ENCODE results near the gene MPND.

Gene MPND

DNA sequence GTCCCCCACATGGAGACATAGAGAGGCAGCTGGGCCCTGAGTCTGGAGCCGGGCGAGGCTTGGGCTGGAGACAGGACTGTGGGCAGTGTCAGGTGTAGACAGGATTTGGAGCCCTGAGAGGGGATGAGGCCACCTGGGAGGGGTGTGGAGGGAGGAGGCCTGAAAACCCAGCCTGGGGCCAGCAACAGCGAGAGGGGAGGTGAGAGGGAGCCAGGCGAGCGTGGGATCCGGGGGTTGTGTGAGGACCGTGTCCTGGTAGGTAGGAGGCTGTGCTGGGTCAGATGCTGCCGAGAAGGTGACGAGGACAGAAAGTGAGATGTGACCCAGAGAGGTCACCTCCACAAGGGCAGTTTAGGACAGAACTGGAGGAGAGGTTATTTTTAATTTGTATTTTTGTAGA is 7.4 kb downstream of the MPND start:
- no peak for DNase-seq

DNA sequence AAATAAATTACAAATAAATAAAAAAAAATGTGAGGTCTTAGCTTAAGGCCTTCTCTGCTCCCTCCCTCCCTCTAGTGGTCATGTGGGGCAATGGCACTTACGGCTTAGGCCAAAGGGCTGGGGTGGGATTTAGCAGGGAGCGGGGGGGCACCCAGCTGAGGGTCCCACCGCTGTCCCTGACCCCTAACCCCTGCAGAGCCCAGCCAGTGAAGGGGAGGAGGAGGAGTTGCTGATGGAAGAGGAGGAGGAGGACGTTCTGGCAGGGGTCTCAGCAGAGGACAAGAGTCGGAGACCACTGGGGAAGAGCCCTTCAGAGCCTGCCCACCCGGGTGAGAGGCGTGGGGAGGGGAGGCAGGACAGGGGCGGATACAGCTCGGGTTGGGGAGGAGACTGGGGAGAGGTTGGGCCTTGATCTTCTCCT is 9.3 kb downstream of the MPND start:
- DNase-seq: peak; percentile 74

DNA sequence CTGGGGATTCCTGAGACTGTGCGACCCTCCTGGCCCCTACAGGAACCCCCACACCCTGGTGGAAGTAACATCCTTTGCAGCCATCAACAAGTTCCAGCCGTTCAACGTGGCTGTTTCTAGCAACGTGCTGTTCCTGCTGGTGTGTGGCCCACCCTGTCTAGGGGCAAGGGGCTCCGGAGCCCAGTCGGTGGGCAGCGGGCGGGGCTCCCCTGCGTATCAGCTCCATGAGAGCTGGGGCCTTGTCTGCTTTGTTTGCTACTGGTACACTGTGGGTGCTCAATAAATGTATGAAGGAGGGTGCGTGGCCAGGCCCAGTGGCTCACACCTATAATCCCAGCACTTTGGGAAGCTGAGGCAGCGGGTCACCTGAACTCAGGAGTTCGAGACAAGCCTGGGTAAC is 10.9 kb downstream of the MPND start:
- no peak for DNase-seq

DNA sequence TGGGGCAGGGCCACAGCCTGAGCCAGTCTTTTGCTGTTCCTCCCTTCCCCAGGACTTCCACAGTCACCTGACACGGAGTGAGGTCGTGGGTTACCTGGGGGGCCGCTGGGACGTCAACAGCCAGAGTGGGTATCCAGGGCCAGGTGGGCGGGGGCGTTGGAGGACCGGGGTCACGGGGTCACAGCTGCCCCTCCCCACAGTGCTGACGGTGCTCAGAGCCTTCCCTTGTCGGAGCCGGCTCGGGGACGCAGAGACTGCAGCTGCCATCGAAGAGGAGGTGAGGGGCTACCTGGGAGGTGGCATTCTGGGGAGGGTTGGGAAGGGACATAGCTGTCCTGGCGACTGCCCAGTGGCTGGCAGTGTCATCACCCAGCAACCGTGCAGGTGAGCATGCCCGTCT is 11.5 kb downstream of the MPND start:
- no peak for DNase-seq

DNA sequence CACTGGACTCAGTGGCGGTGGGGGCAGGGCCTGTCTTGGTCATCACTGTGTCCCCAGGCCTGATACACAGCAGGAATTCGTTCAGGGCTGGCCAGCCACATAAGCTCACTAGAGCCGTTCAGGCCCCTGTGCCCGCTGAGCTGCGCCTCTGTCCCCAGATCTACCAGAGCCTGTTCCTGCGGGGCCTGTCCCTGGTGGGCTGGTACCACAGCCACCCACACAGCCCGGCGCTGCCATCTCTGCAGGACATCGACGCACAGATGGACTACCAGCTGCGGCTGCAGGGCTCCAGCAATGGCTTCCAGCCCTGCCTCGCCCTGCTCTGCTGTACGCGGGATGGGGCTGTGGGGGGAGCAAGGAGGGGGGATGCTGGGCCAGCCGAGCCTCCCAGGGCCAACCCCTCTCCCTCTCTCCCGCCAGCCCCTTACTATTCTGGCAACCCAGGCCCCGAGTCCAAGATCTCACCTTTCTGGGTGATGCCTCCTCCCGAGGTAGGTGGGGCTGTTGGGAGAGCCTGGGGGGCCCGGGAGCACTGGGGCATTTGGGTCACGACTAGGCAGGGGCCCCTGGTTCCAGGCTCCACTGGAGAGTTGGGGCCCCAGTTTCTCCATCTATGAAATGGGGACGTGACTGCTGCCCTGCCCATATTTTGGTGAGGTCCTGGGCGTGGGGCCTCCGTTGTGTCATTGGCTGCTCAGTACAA is 13.9 kb downstream of the MPND start:
- no peak for DNase-seq

GRCh38 chr19:4357921-4358326 is 14.6 kb downstream of the MPND start:
- DNase-seq: no peak

- DNase-seq: no peak
Measured at GRCh38 chr19:4358709-4359626, 15.6 kb downstream of the MPND start.

- no peak for DNase-seq
Measured at GRCh38 chr19:4359627-4360000, 16.3 kb downstream of the MPND start.

GRCh38 chr19:4360081-4360569 is 16.8 kb downstream of the MPND start:
- no peak for DNase-seq

DNA sequence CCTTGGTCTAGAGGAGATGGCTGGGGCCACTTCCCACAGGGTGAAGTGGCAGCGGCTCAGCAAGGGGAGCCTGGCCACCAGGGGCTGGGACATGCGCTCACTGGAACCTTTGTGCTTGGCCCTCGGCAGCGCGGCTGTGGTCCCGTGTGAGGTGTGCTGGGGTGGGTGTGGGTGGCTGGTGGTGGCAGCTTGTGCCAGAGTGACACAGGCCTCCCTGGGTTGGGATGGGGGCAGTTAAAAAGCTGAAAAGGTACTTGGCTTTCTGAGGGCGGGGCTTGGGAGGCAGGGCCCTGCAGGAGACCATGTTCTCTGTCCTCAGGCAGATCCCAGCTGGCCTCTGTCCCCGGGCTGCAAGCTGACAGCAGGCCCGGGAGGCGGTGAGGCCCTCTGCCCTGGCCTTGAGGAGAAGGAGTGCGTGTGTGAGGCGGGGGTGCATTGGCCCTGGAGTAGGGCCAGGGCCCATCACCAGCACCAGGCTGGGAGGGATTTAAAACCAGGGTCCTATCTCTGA is 17.3 kb downstream of the MPND start:
- no peak for DNase-seq

DNA sequence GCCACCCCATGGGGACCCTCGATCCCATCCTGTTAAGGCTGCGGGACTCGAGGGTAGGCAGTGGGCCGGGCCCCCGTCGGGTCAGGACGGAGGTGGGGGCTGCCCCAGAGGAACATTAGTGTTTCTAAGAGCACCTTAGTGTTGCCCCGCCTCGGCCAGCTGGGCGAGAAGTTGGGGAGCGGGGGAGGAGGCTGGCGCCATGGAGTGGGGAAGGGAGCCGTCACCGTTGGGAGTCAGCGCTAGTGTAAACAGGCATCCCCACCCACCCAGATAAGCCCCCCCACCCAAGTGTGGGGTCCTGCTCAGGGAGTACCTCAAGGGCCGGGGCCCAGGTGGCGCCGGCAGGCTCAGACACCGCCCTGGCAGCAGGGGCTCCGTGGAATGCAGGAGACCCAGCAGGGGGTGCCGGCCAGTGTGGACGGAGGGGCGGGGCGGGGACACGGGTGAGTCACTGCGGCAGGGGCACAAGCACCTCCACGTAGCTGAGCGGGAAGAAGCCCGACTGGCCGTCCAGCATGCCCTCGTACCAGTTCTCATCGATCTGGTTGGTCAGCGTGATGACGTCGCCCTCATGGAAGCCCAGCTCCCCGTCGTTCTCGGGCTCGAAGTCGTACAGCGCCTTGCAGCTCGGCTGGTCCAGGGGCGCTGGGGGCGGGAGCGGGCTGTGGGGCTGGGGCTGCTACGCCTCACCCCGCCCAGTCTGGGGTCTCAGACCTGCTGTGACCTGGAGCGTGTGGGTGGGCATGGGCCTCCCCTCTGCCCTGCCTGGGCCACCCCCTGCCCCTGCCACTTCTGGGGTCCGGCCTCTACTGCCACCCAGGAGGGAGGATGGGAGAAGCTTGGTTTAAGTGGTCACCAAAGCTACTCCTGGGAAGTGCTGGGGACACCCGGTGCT is 18.0 kb downstream of the MPND start:
- DNase-seq: no peak

GRCh38 chr19:4362101-4362828 is 18.9 kb downstream of the MPND start:
- no peak for DNase-seq

GRCh38 chr19:4362831-4363545 is 19.6 kb downstream of the MPND start:
- no peak for DNase-seq

DNA sequence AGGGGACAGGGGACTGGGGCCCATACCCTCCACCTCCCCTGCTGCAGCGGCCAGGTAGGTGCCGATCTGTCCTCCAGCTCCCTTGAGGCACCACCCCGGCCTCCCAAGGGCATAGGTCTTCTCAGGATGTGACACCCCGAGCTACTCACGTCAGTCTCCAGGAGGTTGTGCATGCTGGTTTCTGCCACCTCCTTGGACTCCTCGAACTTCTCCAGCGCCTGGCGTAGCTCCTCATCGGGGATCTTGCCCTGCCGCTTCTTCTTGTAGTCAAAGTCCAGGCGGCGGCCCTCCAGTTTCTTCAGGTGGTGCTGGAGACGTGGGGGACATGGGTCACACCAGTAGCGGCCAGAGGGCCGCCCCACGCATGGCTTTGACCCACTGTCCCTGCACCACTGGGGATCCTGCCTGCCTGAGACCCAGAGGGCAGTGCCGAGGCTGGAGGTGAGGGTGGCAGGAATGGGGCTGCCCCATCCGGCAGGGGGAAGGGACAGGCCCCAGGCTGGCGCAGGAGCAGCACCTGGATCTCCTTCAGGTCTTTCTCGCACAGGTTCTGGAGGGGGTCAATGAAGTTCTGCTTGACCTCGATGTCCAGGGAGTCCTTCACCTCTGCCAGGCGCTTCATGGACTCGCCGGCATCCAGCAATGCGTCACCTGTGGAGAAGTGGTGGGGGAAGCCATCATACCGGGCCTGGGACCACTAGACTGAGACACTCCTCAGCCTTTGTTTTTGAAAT is 20.4 kb downstream of the MPND start:
- no peak for DNase-seq

GRCh38 chr19:4365341-4365740 is 22.0 kb downstream of the MPND start:
- DNase-seq: no peak

- no peak for DNase-seq
Measured at GRCh38 chr19:4365791-4366665, 22.7 kb downstream of the MPND start.

- DNase-seq: no peak
Measured at GRCh38 chr19:4366666-4367335, 23.4 kb downstream of the MPND start.

DNA sequence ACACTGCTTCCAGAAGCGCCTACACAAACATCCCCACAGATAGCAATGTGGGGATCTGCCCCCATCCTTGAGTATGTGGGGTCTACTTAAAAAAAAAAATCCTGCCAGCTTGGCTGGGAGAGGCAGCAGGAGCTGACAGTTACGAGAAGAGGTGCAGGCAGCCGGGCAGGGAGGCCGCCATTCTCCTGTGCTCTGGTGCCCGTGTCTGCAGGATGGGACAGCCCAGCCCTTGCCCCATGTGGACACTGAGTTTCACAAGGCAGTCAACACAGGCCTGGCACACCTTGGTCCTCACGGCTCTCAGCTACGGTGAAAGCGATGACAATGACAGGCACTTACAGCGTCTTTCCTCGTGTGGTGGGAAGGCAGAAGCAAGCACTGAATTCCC is 24.0 kb downstream of the MPND start:
- no peak for DNase-seq

- DNase-seq: peak; percentile 37
Measured at GRCh38 chr19:4367781-4368127, 24.4 kb downstream of the MPND start.

All from hematopoietic multipotent progenitor cell treated with erythropoietin and hydrocortisone succinate and interleukin-3 and kit ligand, for 8 days (in vitro differentiated cells).